Body of pancreas (tissue), 4 donors: Measurements from ENCODE around the gene RNFT2. TPM values are rescaled to one million over a fixed set of nuclear protein-coding genes. Genes with fewer than 3 reads are reported as not detected.

Experiments used
- ATAC-seq: fragments of 150-250 bp; one replicate; pipeline ENCODE4 v1.9.1; 2016
- DNase-seq, 4 donors: peaks; one replicate each; pipeline ENCODE4 v3.0.0-alpha.2; 2019
- H3K27ac ChIP-seq, 4 donors: fragments of 200-600 bp; sonication (generic); 1 replicate in 3 of 4; 2 replicates in 1 of 4; pipeline versions ENCODE4 v1.5.1 to v1.6.1; 2016 to 2019; ENCODE audit warnings: mild to moderate bottlenecking in 1 of 4, mixed read lengths in 1 of 4, moderate library complexity in 1 of 4
- H3K27me3 ChIP-seq, 2 donors: fragments of 200-600 bp; sonication (generic); one replicate each; pipeline ENCODE4 v1.6.0; 2016; ENCODE audit warnings: mild to moderate bottlenecking in 1 of 2
- H3K36me3 ChIP-seq, 2 donors: fragments of 200-600 bp; sonication (generic); replicated peaks in 1 of 2; 2 replicates each; pipeline ENCODE4 v1.5.1; 2016; ENCODE audit warnings: low read depth in 2 of 2; ENCODE audit not compliant: insufficient read depth in 1 of 2
- H3K4me1 ChIP-seq: fragments of 200-600 bp; sonication (generic); one replicate; pipeline ENCODE4 v1.6.0; 2016
- H3K4me3 ChIP-seq, 2 donors: fragments of 200-600 bp; sonication (generic); 1 replicate in 1 of 2; 2 replicates in 1 of 2; pipeline ENCODE4 v1.5.1; 2016 to 2019
- H3K9me3 ChIP-seq, 3 donors: fragments of 200-600 bp; sonication (generic); 1 replicate in 2 of 3; 2 replicates in 1 of 3; pipeline ENCODE4 v1.5.1; 2016
- CTCF ChIP-seq, 7 experiments: fragments of 450-650 bp in 4 of 7; fragments of 200-600 bp in 3 of 7; sonication (generic) in 3 of 7; IDR thresholded peaks; one replicate each; pipeline ENCODE4 v1.5.1; 2016 to 2019; ENCODE audit warnings: antibody characterized with exemption in 7 of 7
- POLR2A ChIP-seq, 3 donors: fragments of 450-650 bp; IDR thresholded peaks; one replicate each; pipeline ENCODE4 v1.6.1; 2016; ENCODE audit warnings: antibody characterized with exemption in 3 of 3, mild to moderate bottlenecking in 2 of 3
- WGBS, 2 donors: methylation state at CpG; one replicate each; pipeline ENCODE4 v1.1.5; 2017; 5-methylcytosine and 5-hydroxymethylcytosine counted together
- intact Hi-C: fragments of 100-400 bp; cut with DNase I; formaldehyde crosslinking; loops from one replicate; pipeline ENCODE4 v1.15.1; 2023
- total RNA-seq, 2 donors: library from RNA; depleted of rRNA; stranded (reverse); fragments of >200 nt; gene quantifications; one replicate each; pipeline ENCODE4 v1.1.0, GENCODE V29; 2016

RNFT2 gene
- total RNA-seq, 2 donors from 2014 or later = 1.3 to 1.6 TPM

GRCh38 chr12:116876151-116876869 lies 138.2 kb downstream of the RNFT2 start:
- intact Hi-C loops = no loop called here
- Histone ChIP-seq H3K36me3 (no peaks in the 10 kb centered on the region), H3K9me3 (no peaks in the 10 kb centered on the region), H3K4me1 (peaks cover 27% of the 10 kb centered on the region), H3K27ac (no peak overlapping the region), H3K27me3 (peaks cover 0 to 42% of the 10 kb centered on the region in 2 donors), H3K4me3 (no peak overlapping the region)
- TF ChIP-seq POLR2A (IDR thresholded peaks at IDR 0.05) (no peak), CTCF (IDR thresholded peaks at IDR 0.05) (no peak)
- WGBS, 2 donors = 10 to 12% methylated on average over 16 to 18 of the region's 19 CpGs
- ATAC-seq = no peak
- DNase-seq = no peak

DNA sequence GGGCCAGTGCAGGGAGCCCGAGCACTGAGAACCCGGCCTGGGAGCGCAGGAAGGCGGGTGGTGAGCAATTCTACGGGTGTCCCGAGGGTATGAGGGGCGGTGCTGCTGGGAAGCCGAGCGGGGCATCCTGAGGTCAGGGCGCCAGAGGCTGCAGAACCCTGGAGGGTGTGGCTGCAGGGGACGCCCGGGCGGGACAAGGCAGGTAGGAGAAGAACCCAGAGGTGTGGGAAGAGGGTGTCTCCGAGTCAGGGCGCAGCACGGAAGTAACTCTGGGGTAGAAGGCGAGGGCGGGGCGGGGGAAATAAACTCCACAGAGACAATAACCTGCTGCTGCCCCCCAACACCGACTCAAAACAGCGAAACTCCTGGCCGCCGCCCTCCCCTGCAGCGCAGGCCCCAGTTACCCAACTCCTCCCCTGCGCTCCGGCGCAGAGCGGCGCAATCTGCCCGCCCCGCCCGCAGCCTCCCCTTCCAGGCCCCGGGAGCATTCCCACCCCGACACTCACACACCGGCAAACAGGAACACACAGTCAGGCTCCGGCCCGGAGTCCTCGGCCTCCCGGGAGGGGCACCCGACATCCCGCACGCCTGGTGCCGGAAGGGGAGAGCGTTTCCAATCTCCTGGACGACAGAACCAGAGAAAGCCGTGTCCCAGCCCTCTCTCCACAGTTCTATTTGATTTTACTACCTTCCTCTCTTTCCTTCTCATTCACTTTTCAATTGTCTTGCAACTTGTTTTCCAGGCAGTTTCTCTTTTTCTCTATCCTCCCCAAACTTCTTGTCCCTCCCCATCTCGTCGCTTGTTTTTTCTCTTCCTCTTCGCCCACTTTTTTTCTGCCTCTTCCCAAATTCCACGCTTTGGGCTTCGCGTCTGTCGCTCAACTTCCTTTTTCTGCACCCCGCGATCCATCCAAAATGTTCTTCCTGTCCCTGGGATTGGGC lies 140.7 kb downstream of the RNFT2 start:
- WGBS, 2 donors = 3 to 4% methylated on average over 50 to 55 of the region's 55 CpGs
- Histone ChIP-seq H3K4me3 (no peak overlapping the region), H3K27ac (no peak overlapping the region), H3K4me1 (peaks cover 35% of the 10 kb centered on the region), H3K9me3 (no peaks in the 10 kb centered on the region), H3K27me3 (peaks cover 0 to 48% of the 10 kb centered on the region in 2 donors), H3K36me3 (no peaks in the 10 kb centered on the region)
- DNase-seq (no peak), ATAC-seq (no peak)
- TF ChIP-seq CTCF (IDR thresholded peaks at IDR 0.05) = no peak
- TF ChIP-seq POLR2A (IDR thresholded peaks at IDR 0.05) = no peak
- intact Hi-C loops = no loop called here

DNA sequence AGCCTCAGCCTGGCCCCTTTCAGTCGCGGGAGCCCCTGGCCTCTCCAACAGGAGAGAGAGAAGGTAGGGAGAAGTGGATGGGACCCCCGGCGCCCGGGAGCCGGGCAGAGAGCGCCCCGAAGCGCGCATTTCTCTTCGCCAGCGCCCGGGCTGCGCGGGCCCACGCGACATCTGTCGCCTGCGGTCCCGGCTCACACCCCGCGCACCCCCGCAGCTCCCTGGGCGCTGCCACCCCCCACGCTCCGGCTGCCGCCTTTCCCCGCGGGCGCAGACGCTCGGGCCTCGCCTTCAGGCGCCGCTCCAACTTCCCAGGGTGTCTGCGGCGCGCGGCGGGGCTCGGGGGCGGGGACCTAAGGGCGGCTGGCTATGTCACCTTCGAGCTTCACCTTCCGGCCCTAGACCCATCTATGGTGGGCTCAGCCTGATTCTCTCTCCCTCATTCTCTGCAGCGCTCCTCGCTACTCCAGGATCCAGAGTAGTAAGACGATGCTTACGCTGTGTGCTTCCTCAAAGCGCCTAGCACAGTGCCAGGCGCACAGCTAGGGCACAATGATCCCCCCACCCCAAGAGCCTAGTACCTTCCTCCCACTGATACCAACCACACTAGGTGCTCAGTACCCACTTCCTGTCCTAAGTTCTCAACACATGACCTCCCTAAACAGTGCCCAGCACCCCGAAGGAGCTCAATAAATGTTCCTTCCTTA lies 141.5 kb downstream of the RNFT2 start:
- no peak overlapping the region for H3K4me3 ChIP-seq
- no peaks in the 10 kb centered on the region for H3K9me3 ChIP-seq
- H3K4me1 ChIP-seq = peaks cover 35% of the 10 kb centered on the region
- intact Hi-C loops = no loop called here
- DNase-seq = no peak
- no peak overlapping the region for H3K27ac ChIP-seq
- TF ChIP-seq POLR2A (IDR thresholded peaks at IDR 0.05) = no peak
- no peak for TF ChIP-seq CTCF (IDR thresholded peaks at IDR 0.05)
- no peak for ATAC-seq
- no peaks in the 10 kb centered on the region for H3K36me3 ChIP-seq
- WGBS, 2 donors = 1 to 3% methylated on average over 25 to 52 of the region's 52 CpGs
- H3K27me3 ChIP-seq = peaks cover 0 to 48% of the 10 kb centered on the region in 2 donors

DNA sequence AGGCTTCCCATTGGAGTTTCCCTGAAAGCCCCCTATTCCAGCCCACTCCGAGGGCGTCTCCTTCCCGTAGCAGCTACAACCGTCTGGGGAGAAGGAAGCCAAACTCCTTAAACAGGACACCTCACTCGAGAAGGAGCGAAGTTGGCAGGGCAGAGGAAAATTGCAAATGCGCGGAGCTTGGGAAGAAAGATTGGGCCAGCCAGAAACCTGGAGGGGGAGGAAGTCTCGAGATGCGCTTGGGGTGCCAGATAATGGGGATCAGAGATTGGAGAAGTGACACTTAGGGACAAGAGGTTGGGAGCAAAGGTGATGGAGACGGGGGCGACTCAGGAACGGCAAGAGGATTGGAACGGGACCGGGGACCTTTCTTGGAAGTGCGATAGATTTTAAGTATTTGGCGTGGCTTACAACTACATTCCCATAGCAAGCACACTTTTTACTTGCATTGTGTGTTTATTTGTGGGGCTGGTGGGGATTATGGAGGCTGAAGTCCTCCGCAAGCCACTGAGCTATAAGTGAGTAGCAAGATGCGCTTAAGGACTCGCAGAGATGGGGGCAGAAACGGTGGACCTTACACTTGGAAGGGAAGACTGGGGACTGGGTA lies 142.2 kb downstream of the RNFT2 start:
- no peak for DNase-seq
- intact Hi-C loops = no loop called here
- no peak for ATAC-seq

More for the DNA sequence above, 142.2 kb downstream of the RNFT2 start:
- no peak overlapping the region for H3K4me3 ChIP-seq
- 3 to 7% methylated on average over 20 to 21 of the region's 21 CpGs for WGBS, 2 donors
- H3K27ac ChIP-seq = no peak overlapping the region
- H3K4me1 ChIP-seq = peaks cover 35% of the 10 kb centered on the region
- peaks cover 0 to 48% of the 10 kb centered on the region in 2 donors for H3K27me3 ChIP-seq
- H3K36me3 ChIP-seq = no peaks in the 10 kb centered on the region
- TF ChIP-seq POLR2A (IDR thresholded peaks at IDR 0.05) = no peak
- no peak for TF ChIP-seq CTCF (IDR thresholded peaks at IDR 0.05)
- no peaks in the 10 kb centered on the region for H3K9me3 ChIP-seq
